H1 (cell line): ENCODE results near the gene BBS12. TPM values are rescaled to one million over a fixed set of nuclear protein-coding genes. Genes with fewer than 3 reads are reported as not detected.

Source experiments
- HDAC2 ChIP-seq, 2 experiments: fragments of 300-600 bp in 1 of 2; sonication (generic) in 1 of 2; IDR thresholded peaks; 2 replicates each; pipeline ENCODE4 v1.6.1; 2011 to 2012; ENCODE audit warnings: low read depth in 2 of 2, low read length in 2 of 2, mild to moderate bottlenecking in 2 of 2, moderate library complexity in 2 of 2, borderline replicate concordance in 1 of 2, inconsistent platforms in 1 of 2
- polyA plus RNA-seq, 7 experiments: library from polyadenylated mRNA; depleted of rRNA in 3 of 7; stranded (reverse) in 5 of 7; unstranded in 2 of 7; fragments of >200 nt in 5 of 7; fragments of 200-250 nt in 2 of 7; gene quantifications; 1 replicate in 5 of 7; 2 replicates in 1 of 7; 4 replicates in 1 of 7; pipeline versions ENCODE4 v1.2.1 to v1.2.3, GENCODE V29; 2011 to 2013; ENCODE audit warnings: missing spikeins in 2 of 7, mixed read lengths in 2 of 7
- total RNA-seq: library from RNA; stranded (reverse); fragmentation: NEBNext Ultra II Directional; extraction: Animal tissue kit (Norgen Biotek cat#: 25700); gene quantifications from 2 replicates; pipeline ENCODE4 v1.2.1, GENCODE V29; 2021

Gene BBS12
- total and polyA plus RNA-seq, 2 of the 8 experiments (the other 6 are each of a cell fraction or from before 2014, with no cell fraction given) = 0.88 to 2.6 TPM

DNA sequence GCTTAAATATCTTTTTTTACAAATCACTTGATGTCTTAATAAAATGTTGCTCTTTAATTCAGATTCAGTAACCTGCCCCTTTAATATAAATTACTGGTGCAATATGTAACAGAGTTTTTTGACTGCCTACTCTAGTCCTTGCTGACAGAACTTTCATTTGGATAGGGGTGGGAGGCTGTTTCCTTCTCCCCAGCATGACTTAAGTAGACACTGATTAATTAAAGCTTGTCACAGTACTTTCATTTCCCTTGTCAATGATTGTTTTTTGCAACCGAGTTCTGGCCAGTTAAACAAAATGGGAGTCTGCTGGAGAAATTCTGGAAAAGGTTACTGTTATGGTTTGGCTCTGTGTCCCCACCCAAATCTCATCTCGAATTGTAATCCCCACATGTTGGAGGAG, 37.3 kb upstream of the BBS12 start (continued):
- TF ChIP-seq HDAC2 (IDR thresholded peaks at IDR 0.05; ENCODE audit: borderline replicate concordance in 1 of 2, low read depth in 2 of 2, low read length in 2 of 2) = no peak
- TF ChIP-seq, all 59 proteins: peak for 0
